HEK293T (cell line): ENCODE results near the gene RNF26.

ENCODE experiments used
- ARNT ChIP-seq: fragments of 450-650 bp; IDR thresholded peaks from 2 replicates; pipeline ENCODE4 v1.6.1; 2017; ENCODE audit warnings: mild to moderate bottlenecking
- BHLHE40 ChIP-seq: fragments of 450-650 bp; IDR thresholded peaks from 2 replicates; pipeline ENCODE4 v1.6.1; 2016; ENCODE audit warnings: mild to moderate bottlenecking, moderate library complexity, borderline replicate concordance
- CTBP1 ChIP-seq: fragments of 450-650 bp; IDR thresholded peaks from 2 replicates; pipeline ENCODE4 v1.6.1; 2016; ENCODE audit warnings: borderline replicate concordance
- ELF4 ChIP-seq: fragments of 450-650 bp; IDR thresholded peaks from 2 replicates; pipeline ENCODE4 v1.6.1; 2017; ENCODE audit warnings: antibody characterized with exemption
- FOXA1 ChIP-seq: fragments of 450-650 bp; IDR thresholded peaks from 2 replicates; pipeline ENCODE4 v1.6.1; 2016; ENCODE audit warnings: mild to moderate bottlenecking
- FOXM1 ChIP-seq: fragments of 450-650 bp; IDR thresholded peaks from 2 replicates; pipeline ENCODE4 v1.6.1; 2017; ENCODE audit warnings: mild to moderate bottlenecking, borderline replicate concordance
- NFRKB ChIP-seq: fragments of 450-650 bp; IDR thresholded peaks from 2 replicates; pipeline ENCODE4 v1.6.1; 2016; ENCODE audit warnings: mild to moderate bottlenecking, moderate library complexity
- PKNOX1 ChIP-seq: fragments of 450-650 bp; IDR thresholded peaks from 2 replicates; pipeline ENCODE4 v1.6.1; 2016
- SP1 ChIP-seq: fragments of 450-650 bp; IDR thresholded peaks from 2 replicates; pipeline ENCODE4 v1.6.1; 2017
- SUZ12 ChIP-seq: fragments of 450-650 bp; IDR thresholded peaks from 2 replicates; pipeline ENCODE4 v1.6.1; 2016; ENCODE audit warnings: mild to moderate bottlenecking
- TARDBP ChIP-seq: fragments of 450-650 bp; IDR thresholded peaks from 2 replicates; pipeline ENCODE4 v1.6.1; 2016
- ZNF384 ChIP-seq: fragments of 450-650 bp; IDR thresholded peaks from 2 replicates; pipeline ENCODE4 v1.6.1; 2016

DNA sequence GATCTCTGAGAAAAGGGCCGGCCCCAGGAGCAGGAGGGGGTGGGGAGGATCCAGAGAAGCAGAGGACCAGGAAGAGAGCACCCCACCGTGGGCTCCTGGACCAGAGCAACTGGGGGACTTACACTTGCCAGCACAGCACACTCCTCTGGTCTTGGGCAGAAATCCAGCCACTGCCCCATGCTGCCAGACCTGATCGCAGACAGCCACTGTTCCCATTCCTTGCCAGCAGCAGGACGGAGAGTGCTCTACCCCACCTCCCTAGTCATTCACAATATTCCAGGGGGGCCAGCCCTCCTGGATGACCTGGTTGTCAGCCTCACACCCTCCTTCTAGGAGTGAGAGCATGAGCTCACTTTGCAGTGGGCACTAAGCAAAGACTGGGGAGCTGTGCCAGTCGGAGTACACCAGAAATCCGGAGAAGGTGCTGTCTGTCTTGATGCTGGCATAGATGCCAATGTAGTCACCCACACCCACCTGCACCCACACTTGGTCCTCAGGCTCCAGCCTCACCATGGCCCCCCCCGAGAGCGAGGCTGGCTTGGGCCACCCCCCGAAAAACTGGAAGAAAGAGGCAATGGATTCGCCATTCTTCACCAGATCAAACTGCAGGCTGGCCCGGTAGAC lies 4.8 kb downstream of the RNF26 start:
- TF ChIP-seq BHLHE40 (no peak), FOXM1 (no peak), SP1 (no peak), ELF4 (no peak), CTBP1 (no peak), PKNOX1 (no peak), NFRKB (no peak), TARDBP (no peak), ZNF384 (no peak), ARNT (no peak), FOXA1 (no peak), SUZ12 (no peak)
